HCT116 (cell line): ENCODE data around the gene FLNB.

Experiments
- ATF3 ChIP-seq: IDR thresholded peaks from 2 replicates; pipeline ENCODE4 v1.6.1; 2012
- EZH2 ChIP-seq: fragments of 200-600 bp; sonication (generic); IDR thresholded peaks from 2 replicates; pipeline ENCODE4 v1.6.1; 2017; ENCODE audit warnings: antibody characterized with exemption, mixed run types
- EZH2phosphoT487 ChIP-seq: fragments of 200-600 bp; IDR thresholded peaks from 2 replicates; pipeline ENCODE4 v1.6.1; 2018; ENCODE audit warnings: antibody characterized with exemption, borderline replicate concordance
- POLR2A ChIP-seq: IDR thresholded peaks from 2 replicates; pipeline ENCODE4 v1.7.0; 2011; ENCODE audit warnings: borderline replicate concordance; ENCODE audit not compliant: insufficient read depth, insufficient read length; ENCODE audit errors: extremely low read depth
- POLR2AphosphoS5 ChIP-seq: IDR thresholded peaks from 2 replicates; pipeline ENCODE4 v1.6.1; 2011; ENCODE audit warnings: mild to moderate bottlenecking, low read depth, low read length, moderate library complexity
- TF ChIP-seq, protein P1 (sequence below), 3 experiments: fragments of 200-600 bp in 1 of 3; sonication (generic) in 1 of 3; IDR thresholded peaks in 2 of 3; conservative IDR thresholded peaks in 1 of 3; 2 replicates each; pipeline ENCODE4 v1.5.1; 2012 to 2017; ENCODE audit warnings: low read depth in 2 of 3, low read length in 2 of 3, antibody characterized with exemption in 1 of 3, borderline replicate concordance in 1 of 3, control low read depth in 1 of 3, mild to moderate bottlenecking in 1 of 3, mixed read lengths in 1 of 3, mixed run types in 1 of 3, moderate library complexity in 1 of 3; ENCODE audit not compliant: insufficient read depth in 1 of 3

DNA sequence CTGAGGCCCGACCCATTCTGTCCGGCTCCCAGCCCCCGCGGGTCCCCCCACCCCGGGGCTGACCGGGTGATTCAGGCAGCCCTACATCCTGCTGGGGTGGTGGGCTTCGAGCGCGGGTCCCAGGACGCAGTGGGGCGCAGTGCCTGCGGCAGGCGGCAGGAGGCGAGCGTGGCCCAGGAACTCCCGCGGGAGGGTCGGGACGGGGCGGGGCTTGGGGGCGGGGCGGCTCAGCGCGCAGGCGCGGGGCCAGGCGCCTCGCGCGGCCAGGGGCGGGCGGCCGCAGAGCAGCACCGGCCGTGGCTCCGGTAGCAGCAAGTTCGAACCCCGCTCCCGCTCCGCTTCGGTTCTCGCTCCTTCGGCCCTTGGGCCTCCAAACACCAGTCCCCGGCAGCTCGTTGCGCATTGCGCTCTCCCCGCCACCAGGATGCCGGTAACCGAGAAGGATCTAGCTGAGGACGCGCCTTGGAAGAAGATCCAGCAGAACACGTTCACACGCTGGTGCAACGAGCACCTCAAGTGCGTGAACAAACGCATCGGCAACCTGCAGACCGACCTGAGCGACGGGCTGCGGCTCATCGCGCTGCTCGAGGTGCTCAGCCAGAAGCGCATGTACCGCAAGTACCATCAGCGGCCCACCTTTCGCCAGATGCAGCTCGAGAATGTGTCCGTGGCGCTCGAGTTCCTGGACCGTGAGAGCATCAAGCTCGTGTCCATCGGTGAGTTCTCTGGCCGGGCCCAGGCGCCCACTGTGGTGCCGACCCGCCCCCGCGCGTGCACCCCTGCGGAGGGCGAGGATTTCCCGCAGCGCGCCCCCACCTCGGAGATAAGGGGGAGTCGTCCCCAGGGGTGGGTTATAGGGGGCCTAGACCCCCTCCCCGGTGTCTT, at the start of gene FLNB:
- TF ChIP-seq, protein P1, sequence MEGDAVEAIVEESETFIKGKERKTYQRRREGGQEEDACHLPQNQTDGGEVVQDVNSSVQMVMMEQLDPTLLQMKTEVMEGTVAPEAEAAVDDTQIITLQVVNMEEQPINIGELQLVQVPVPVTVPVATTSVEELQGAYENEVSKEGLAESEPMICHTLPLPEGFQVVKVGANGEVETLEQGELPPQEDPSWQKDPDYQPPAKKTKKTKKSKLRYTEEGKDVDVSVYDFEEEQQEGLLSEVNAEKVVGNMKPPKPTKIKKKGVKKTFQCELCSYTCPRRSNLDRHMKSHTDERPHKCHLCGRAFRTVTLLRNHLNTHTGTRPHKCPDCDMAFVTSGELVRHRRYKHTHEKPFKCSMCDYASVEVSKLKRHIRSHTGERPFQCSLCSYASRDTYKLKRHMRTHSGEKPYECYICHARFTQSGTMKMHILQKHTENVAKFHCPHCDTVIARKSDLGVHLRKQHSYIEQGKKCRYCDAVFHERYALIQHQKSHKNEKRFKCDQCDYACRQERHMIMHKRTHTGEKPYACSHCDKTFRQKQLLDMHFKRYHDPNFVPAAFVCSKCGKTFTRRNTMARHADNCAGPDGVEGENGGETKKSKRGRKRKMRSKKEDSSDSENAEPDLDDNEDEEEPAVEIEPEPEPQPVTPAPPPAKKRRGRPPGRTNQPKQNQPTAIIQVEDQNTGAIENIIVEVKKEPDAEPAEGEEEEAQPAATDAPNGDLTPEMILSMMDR (IDR thresholded peaks at IDR 0.05 in 2 of 3, conservative IDR thresholded peaks at IDR 0.05 in 1 of 3; ENCODE audit: borderline replicate concordance in 1 of 3, insufficient read depth in 1 of 3, low read depth in 2 of 3, low read length in 2 of 3), result peak; percentile 55 to 73 (median 71); a peak in 5 of 6 replicates
- TF ChIP-seq POLR2A, result peak; percentile 93
- TF ChIP-seq EZH2, result no peak
- peak; percentile 98 for TF ChIP-seq POLR2AphosphoS5
- TF ChIP-seq ATF3, result no peak
- no peak for TF ChIP-seq EZH2phosphoT487
